ENCODE measurements around the gene SIRT6.
"Not testable (repeated sequence)": the region's sequence is repeated elsewhere in the genome, so short reads cannot be mapped to it uniquely, and the experiment has no call there.

The SIRT6 gene

DNA sequence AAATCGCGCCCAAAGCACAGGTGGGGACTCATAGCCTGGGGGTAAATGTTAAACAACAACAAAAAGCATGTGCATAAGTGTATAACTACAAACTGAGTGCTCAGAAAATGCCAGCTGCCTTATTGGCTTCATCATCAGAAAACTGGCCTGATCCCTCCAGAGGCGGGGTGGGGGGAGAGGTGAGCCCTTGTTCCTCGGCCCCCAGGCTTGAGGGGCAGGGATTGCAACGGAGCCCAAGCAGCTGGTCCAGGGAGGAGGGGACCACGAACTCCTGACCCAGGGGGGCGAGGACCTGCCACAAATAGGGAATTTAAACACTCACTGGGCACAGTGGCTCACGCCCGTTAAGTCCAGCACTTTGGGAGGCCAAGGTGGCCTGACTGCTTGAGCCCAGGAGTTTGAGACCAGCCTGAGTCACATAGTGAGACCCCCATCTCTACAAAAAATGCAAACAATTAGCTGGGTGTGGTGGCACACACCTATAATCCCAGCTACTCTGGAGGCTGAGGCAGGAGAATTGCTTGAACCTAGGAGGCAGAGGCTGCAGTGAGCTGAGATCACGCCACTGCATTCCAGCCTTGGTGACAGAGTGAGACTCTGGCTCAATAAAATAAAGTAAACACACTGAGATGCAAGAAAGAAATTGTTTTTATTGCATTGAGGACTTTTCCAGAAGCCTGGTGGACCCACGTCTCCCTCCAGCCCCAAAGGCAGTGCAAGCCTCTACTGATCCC is 8.7 kb downstream of the SIRT6 start:
- DNase-seq: no peak

GRCh38 chr19:4172861-4173473 is 9.4 kb downstream of the SIRT6 start:
- peak; percentile 54 to 57 for DNase-seq

DNA sequence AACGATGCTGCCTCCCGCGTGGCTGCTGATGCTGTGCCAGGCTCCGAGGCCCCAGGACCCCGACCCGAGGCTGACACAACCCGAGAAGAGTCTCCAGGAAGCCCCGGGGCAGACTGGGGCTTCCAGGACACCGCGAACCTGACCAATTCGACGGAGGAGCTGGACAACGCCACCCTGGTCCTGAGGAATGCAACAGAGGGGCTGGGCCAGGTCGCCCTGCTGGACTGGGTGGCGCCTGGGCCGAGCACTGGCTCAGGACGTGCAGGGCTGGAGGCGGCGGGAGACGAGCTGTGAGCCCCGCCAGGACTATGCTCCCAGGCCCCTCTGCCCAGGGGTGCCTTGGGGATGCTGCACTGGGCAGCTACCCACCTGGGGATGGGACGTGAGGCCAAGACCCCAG is 10.7 kb downstream of the SIRT6 start:
- no peak for DNase-seq

DNA sequence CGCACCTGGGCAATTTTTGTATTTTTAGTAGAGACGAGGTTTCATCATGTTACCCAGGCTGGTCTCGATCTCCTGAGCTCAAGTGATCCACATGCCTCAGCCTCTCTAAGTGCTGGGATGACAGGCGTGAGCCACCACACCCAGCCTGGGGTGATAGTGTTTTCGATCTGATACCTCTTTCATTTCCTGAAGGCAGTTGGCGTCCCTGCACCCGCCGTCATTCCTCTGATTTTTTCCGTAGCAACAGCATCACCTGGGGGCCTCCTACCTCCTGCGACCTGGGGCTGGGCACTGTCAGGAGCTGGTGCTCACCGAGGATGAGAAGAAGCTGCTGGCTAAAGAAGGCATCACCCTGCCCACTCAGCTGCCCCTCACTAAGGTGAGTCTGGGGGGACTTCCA is 18.1 kb downstream of the SIRT6 start:
- no peak for DNase-seq

DNA sequence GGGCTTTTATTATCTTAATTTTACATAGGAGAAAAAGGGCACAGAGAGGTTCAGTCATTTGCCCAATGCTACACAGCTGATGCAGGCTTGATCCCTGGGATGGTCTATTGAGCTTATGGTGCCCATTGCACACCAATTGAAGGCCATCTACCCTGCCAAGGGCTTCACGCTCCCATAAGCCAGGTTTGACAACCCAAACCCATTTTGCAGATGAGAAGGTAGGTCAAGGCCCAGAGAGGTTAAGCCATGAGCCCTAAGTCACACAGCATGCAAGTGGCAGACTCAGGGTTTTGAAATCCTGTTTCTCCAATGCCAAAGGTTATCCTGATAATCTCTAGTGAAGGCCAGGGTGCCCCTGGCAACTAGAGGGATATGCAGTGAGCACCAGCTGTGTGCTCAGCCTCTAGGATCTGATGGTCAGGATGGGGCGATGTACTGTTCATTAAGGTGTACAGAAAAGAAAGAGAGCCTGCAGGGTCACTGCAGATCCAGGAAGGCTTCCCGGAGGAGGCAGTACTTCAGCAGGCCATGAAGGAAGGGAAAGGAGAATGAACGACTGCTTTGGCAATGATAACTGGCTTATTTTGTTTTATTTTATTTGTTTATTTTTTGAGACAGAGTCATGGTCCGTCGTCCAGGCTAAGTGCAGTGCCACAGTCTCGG is 20.8 kb downstream of the SIRT6 start:
- no peak for DNase-seq

- not testable (repeated sequence) for DNase-seq
Observed at GRCh38 chr19:4157971-4158370, 24.4 kb downstream of the SIRT6 start.

DNA sequence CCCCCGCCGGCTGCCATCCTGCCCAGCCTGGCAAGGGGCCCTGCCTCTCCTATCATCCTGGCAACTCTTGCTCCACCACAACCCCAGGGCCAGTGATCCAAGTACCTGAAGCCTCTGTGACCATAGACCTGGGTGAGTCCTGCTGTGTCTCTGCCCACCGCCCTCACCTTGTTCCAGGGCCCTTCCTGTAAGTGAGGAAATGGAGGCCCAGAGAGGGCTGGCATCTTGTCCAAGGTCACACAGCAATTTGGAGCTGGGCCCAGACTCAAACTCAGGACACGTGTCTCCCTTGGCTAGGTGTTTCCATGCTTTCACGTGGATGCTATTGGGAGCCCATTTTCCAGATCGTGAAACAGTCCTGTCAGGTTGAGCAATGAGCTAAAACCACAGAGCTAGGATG is 25.2 kb downstream of the SIRT6 start:
- DNase-seq: no peak

DNA sequence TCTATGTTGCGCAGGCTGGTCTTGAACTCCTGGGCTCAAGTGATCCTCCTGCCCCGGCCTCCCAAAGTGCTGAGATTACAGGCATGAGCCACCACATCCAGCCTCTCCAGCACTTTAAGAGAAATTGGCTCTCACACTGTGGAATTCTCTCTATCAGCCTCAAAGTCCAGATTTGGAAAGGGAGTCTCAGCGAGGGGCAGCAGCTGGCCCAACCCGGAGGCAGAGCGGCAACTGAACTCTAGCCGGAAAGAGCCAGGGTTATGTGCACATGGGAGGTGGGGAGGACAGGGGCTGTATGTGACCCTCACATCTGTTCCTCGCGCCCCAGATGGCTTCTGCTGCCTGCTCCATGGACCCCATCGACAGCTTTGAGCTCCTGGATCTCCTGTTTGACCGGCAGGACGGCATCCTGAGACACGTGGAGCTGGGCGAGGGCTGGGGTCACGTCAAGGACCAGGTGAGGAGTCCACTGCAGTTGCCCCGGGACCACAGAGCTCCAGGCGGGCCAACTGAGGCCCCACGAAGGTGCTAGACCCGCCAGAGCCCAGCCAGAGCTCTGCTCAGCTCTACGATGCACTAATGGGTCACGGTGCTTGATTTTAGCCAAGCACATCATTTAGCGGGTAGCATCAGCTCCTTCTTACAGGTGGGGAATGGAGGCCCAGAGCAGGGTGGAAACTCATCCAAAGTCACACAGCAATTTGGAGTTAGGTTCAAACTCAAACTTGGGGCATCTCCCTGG is 27.6 kb downstream of the SIRT6 start:
- no peak for DNase-seq

- no peak for DNase-seq
Observed at GRCh38 chr19:4152241-4152998, 29.9 kb downstream of the SIRT6 start.

DNA sequence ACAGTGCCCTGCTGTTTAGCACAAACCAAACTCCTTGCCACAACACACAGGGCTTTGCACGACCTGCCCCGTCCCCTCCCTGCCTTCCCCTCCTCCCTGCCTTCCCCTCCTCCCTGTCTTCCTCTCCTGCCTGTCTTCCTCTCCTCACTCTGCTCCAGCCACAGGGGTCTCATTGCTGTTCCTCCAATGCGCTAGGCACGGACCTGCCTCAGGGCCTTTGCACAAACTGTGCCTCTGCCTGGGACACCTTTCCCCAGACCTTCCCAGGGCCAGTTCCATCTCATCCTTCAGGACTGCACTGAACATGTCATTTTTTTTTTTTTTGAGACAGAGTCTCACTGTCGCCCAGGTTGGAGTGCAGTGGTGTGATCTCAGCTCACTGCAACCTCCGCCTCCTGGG is 30.7 kb downstream of the SIRT6 start:
- no peak for DNase-seq

DNA sequence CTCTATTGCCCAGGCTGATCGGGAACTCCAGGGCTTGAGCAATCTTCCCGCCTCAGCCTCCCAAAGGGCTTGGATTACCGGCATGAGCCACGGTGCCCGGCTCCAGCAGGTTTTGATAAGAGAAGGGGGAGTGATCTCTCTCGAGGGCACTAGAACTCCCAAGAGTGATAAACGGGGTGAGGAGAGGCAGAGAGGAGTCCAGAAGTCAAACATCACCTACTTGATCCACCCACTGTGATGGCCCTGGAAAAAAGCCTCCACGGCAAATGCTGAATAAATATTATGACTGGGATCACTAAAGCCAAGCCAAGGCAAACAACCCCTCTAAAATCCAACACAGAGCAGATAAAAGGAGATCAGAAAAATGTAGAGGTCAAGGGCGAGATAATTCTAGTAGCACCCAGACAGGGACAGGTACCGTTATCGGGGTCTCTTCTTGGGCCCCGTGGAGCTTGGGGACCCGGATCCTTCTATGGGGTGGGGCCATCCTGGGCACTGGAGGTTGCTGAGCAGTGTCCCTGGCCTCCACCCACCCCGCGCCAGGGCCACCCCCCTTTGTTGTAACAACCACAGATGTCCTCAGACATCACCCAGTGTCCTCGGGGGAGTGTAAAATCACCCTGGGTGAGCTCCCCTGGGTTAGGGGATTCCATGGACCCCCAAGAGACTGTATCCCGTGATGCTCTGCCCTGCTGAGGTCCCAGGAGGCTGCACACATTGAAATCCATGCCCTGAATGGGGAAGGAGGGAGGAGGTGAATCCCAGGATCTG is 32.7 kb downstream of the SIRT6 start:
- DNase-seq: no peak

DNA sequence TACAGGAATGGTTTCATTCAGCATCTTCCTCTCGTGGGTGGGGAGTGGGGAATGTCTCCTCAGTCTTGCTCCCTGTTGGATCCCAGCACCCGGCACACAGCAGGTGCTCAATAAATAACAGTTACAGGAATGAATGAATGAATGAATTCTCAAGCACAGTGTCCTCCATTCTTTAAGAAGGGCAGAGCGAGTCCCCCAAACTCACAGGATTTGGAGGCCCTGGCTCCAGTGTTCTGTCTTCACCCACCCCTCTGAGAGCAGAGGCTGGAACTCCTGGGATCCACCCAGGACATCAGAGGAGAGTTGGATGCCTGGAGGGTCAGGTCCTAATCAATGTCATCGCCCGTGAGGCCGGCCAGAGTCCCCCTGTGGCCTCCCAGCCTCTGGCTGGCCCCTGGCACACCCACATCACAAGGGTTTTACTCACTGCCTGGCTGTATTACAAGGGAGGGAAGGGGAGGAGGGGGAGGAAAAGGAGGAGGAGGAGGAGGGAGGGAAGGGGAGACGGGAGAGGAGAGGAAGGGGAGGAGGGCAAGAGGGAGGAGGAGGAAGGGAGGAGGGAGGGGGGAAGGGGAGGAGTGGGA is 37.6 kb downstream of the SIRT6 start:
- DNase-seq: no peak

DNA sequence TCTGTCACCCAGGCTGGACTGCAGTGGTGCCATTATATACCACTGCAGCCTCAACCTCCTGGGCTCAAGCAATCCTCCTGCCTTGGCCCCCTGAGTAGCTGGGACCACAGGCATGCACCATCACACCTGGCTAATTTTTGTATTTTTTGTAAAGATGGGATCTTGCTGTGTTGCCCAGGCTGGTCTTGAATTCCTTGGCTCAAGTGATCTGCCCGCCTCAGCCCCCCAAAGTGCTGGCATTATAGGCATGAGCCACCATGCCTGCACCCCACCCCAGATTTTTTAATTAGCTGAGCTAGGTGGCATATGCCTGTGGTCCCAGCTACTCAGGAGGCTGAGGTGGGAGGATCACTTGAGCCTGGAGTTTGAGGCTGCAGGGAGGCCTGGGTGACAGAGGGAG is 39.4 kb downstream of the SIRT6 start:
- not testable (repeated sequence) for DNase-seq

GRCh38 chr19:4140237-4140711 is 42.1 kb downstream of the SIRT6 start:
- no peak for DNase-seq

- DNase-seq: peak; percentile 86 to 91
Observed at GRCh38 chr19:4139614-4140236, 42.6 kb downstream of the SIRT6 start.

DNA sequence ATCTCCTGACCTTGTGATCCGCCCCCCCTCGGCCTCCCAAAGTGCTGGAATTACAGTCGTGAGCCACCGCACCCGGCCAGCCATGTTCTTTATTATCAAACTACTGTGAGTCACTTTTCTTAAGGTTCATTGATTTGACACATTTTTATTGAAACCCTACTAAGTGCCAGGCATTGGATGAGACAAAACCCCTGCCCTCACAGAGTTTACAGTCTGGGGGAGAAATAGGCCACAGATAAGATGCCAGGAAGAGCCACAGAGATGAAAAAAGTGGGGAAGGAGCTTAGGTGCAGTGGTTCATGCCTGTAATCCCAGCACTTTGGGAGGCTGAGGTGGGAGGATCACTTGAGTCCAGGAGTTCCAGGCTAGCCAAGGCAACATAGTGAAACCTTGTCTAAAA is 43.9 kb downstream of the SIRT6 start:
- DNase-seq: no peak

DNA sequence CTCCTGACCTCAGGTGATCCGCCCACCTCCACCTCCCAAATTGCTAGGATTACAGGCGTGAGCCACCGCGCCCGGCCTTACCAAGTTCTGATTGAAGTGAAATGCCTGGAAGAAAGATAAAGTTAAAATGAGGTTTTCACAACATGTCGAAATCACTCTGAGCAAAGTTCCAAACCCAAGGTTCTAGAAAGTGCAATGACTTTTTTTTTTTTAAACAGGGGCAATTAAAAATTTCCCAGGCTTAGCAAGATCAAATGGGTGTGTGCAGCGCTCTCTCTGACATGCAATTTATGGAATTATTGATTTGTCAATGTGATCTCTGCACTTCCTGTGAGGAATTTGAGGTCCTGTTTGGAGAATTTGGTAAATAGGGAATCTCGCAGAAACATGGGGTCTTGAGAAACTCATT is 45.7 kb downstream of the SIRT6 start:
- no peak for DNase-seq

GRCh38 chr19:4135386-4135785 is 47.0 kb downstream of the SIRT6 start:
- not testable (repeated sequence) for DNase-seq

DNA sequence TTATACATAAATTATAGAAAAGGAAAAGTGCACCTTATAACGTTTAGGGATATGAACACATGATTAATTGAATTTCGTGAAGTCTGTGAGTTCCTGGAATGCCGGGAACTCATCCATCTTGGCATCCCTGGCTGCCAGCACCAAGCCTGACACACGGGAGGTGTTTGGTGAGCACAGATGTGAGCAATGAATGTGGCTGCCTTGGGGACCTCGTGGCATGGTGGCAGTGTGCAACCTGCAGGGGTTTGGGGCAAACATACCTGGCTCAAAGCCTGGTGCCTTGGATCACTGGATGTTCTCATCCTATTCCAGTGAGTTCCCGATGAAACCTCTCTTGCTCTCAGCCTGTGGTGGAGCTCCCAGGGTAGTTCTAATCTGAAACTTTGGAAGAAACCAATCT is 48.0 kb downstream of the SIRT6 start:
- no peak for DNase-seq

- no peak for DNase-seq
Observed at GRCh38 chr19:4130744-4131438, 51.5 kb downstream of the SIRT6 start.

Data from activated CD4-positive, alpha-beta T cell treated with anti-CD3 and anti-CD28 coated beads, Interleukin-2, amount 50 U/mL, for 4 hours (primary cell).